Activated CD4-positive, alpha-beta T cell treated with anti-CD3 and anti-CD28 coated beads for 36 hours (primary cell): ENCODE data around the gene AADAC. TPM values are rescaled to one million over a fixed set of nuclear protein-coding genes. Genes with fewer than 3 reads are reported as not detected.
"Not testable (repeated sequence)": the region's sequence is repeated elsewhere in the genome, so short reads cannot be mapped to it uniquely, and the experiment has no call there.

Source experiments
- ATAC-seq: fragments of 200-7000 bp; cut with Tn5 transposase; one replicate; pipeline ENCODE4 v1.10.0; 2021; ENCODE audit warnings: mild to moderate bottlenecking, moderate library complexity
- CTCF ChIA-PET: fragments of 350-600 bp; sonication (Branson Sonifier 250); formaldehyde crosslinking; loops from one replicate; lab custom pipeline; 2021; ENCODE audit warnings: antibody characterized with exemption; lab: Charles Lee
- POLR2A ChIA-PET: fragments of 350-600 bp; sonication (Branson Sonifier 250); formaldehyde crosslinking; loops from one replicate; lab custom pipeline; 2021; ENCODE audit warnings: antibody characterized with exemption, inconsistent platforms; lab: Charles Lee
- DNase-seq: peaks from one replicate; pipeline ENCODE4 v3.0.0-alpha.2; 2020
- H3K27ac Mint-ChIP-seq: one replicate; pipeline ENCODE4 v1.8.0; 2021; ENCODE audit warnings: mixed read lengths
- H3K27me3 Mint-ChIP-seq: one replicate; pipeline ENCODE4 v1.8.0; 2021; ENCODE audit warnings: mixed read lengths
- H3K36me3 Mint-ChIP-seq: one replicate; pipeline ENCODE4 v1.8.0; 2021; ENCODE audit warnings: low read depth, mixed read lengths
- H3K4me1 Mint-ChIP-seq: one replicate; pipeline ENCODE4 v1.8.0; 2021; ENCODE audit warnings: mixed read lengths
- H3K4me3 Mint-ChIP-seq: one replicate; pipeline ENCODE4 v1.8.0; 2021; ENCODE audit warnings: mild to moderate bottlenecking, moderate library complexity, mixed read lengths
- H3K9me3 Mint-ChIP-seq: one replicate; pipeline ENCODE4 v1.8.0; 2021; ENCODE audit warnings: low read depth, mixed read lengths
- intact Hi-C, 2 experiments: fragments of 100-400 bp; cut with DNase I in 1 of 2; cut with micrococcal nuclease in 1 of 2; formaldehyde crosslinking; loops; one replicate each; pipeline versions ENCODE4 v1.14.2 to v1.15.1; 2022 to 2024; cut with DNase I, micrococcal nuclease
- total RNA-seq, 2 experiments: library from RNA; stranded (reverse); gene quantifications; one replicate each; pipeline ENCODE4 v1.2.3, GENCODE V29; 2021

AADAC gene
- total RNA-seq, 2 experiments from 2014 or later: not detected

DNA sequence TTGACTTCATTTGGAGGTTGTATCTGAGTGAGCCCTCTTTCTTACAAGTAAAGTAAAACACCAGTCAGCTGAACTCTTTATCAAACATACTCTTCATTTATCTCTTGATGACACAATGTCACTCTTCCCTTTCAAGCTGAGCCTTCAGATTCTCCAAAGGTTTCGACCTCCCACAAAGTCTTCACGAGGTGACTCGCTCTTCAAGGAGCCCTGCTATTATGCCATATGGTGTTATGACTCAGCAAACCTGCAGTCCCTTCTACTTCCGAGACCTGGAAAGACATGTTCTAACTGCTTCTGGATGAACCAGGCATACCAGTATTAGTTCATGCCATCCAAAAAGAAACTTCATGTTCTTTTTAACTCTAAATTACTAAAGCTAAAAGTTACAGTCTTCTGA is 23.1 kb downstream of the AADAC start:
- no peak for DNase-seq
- POLR2A ChIA-PET: no interaction called here
- ATAC-seq: no peak
- Mint-ChIP-seq H3K4me3 (no peak overlapping the region), H3K9me3 (no peaks in the 10 kb centered on the region), H3K27ac (no peak overlapping the region), H3K27me3 (peaks cover 9% of the 10 kb centered on the region), H3K4me1 (peaks cover 3% of the 10 kb centered on the region), H3K36me3 (no peaks in the 10 kb centered on the region)
- intact Hi-C loops: loop anchor here in 1 of 2 experiments (5.0 kb wide), 2 partner anchors 555 to 670 kb away; no protein-coding TSS in a partner anchor
- CTCF ChIA-PET: interaction anchor here (0.9 to 4.9 kb wide), 9 partner anchors 8 to 687 kb away, joined by 3 to 42 read pairs (median 3); no protein-coding TSS in a partner anchor

DNA sequence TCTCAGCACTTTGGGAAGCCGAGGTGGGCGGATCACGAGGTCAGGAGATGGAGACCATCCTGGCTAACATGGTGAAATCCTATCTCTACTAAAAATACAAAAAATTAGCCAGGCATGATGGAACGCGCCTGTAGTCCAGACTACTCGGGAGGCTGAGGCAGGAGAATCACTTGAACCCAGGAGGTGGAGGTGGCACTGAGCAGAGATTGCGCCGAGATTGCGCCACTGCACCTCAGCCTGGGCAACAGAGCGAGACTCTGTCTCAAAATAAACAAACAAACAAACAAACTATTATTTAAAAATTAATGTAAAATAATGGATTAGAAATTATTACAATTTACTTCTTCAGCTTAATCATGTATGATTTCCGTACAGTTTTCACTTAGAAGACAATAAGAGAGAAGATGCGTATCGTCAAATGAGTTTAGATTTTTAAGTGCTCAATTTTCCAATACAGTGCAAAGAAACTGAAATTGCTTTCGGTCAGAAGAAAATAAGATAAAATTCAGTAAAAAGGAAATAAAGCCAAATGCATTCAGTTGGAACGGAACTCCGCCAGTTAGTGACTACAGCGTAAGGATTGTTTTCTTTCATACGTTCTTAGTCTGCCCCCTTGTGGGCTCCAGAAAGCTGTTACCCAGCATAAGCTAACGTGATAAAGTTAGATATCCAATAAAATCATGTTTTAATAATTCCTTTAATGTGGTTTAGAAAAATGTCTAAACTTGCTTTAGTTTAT is 24.8 kb downstream of the AADAC start:
- DNase-seq (peak; percentile 56), ATAC-seq (peak; percentile 69)
- Mint-ChIP-seq H3K9me3 (no peaks in the 10 kb centered on the region), H3K4me1 (peaks cover 3% of the 10 kb centered on the region), H3K27me3 (peaks cover 7% of the 10 kb centered on the region), H3K27ac (no peak overlapping the region), H3K4me3 (no peak overlapping the region), H3K36me3 (no peaks in the 10 kb centered on the region)
- intact Hi-C loops: loop anchor here (1.0 to 5.0 kb wide), 9 partner anchors 80 to 682 kb away; no protein-coding TSS in a partner anchor
- ChIA-PET CTCF (interaction anchor here (0.6 to 4.9 kb wide), 29 partner anchors 9 to 848 kb away, joined by 3 to 42 read pairs (median 3); no protein-coding TSS in a partner anchor), POLR2A (interaction anchor here (0.7 kb wide), 1 partner anchor 638 kb away, joined by 3 read pairs; no protein-coding TSS in a partner anchor)

DNA sequence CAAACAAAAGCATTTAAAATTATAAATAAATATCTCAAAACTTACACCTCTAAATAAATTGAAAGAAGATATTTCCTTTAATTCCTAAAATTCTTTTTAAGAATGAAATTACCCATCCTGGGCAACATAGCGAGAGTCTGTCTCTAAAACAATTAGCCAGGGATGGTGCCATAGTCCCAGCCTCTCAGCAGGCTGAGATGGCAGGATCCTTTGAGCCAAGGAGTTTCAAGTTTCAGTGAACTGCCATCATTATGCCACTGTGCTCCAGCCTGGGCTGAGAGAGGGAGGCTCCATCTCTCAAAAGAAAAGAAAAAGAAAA is 25.4 kb downstream of the AADAC start:
- Mint-ChIP-seq H3K36me3 (no peaks in the 10 kb centered on the region), H3K9me3 (no peaks in the 10 kb centered on the region), H3K27me3 (peaks cover 7% of the 10 kb centered on the region), H3K4me3 (no peak overlapping the region), H3K27ac (no peak overlapping the region), H3K4me1 (peaks cover 3% of the 10 kb centered on the region)
- ChIA-PET CTCF (interaction anchor here (0.6 to 4.9 kb wide), 24 partner anchors 11 to 848 kb away, joined by 3 to 42 read pairs (median 4); no protein-coding TSS in a partner anchor), POLR2A (no interaction called here)
- DNase-seq (no peak), ATAC-seq (no peak)
- intact Hi-C loops: loop anchor here (1.0 to 5.0 kb wide), 9 partner anchors 79 to 682 kb away; no protein-coding TSS in a partner anchor

GRCh38 chr3:151841801-151842200 is 27.9 kb downstream of the AADAC start:
- intact Hi-C loops: no loop called here
- ATAC-seq: no peak
- H3K4me1 Mint-ChIP-seq: peaks cover 3% of the 10 kb centered on the region
- no peak for DNase-seq
- ChIA-PET CTCF (interaction anchor here (1.4 kb wide), 1 partner anchor 19 kb away, joined by 3 read pairs; no protein-coding TSS in a partner anchor), POLR2A (no interaction called here)
- no peak overlapping the region for H3K27ac Mint-ChIP-seq
- no peaks in the 10 kb centered on the region for H3K36me3 Mint-ChIP-seq
- H3K27me3 Mint-ChIP-seq: peaks cover 2% of the 10 kb centered on the region
- no peaks in the 10 kb centered on the region for H3K9me3 Mint-ChIP-seq
- no peak overlapping the region for H3K4me3 Mint-ChIP-seq

DNA sequence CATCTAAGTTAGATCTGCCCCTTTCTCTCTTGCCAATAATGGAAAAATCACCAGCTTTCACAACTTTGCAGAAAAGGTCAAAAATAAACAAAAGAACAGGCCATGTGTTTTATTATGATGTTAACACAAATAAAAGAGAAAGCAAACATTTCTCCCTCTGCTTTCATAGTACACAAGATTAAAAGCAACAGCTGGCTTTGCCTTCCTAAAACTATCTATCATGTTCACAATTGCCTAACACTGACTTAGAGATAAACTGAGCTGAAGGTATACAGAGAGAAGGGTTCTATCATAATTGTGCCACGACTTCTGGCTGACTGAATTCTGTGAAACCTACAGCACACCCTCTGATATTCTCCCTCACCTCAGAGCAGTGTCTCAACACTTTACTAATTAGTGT is 29.4 kb downstream of the AADAC start:
- DNase-seq (no peak), ATAC-seq (no peak)
- Mint-ChIP-seq H3K36me3 (no peaks in the 10 kb centered on the region), H3K27me3 (no peaks in the 10 kb centered on the region), H3K27ac (no peak overlapping the region), H3K4me1 (no peaks in the 10 kb centered on the region), H3K4me3 (no peak overlapping the region), H3K9me3 (no peaks in the 10 kb centered on the region)
- intact Hi-C loops: no loop called here
- CTCF ChIA-PET: interaction anchor here (1.0 kb wide), 1 partner anchor 237 kb away, joined by 4 read pairs; no protein-coding TSS in a partner anchor
- POLR2A ChIA-PET: no interaction called here

DNA sequence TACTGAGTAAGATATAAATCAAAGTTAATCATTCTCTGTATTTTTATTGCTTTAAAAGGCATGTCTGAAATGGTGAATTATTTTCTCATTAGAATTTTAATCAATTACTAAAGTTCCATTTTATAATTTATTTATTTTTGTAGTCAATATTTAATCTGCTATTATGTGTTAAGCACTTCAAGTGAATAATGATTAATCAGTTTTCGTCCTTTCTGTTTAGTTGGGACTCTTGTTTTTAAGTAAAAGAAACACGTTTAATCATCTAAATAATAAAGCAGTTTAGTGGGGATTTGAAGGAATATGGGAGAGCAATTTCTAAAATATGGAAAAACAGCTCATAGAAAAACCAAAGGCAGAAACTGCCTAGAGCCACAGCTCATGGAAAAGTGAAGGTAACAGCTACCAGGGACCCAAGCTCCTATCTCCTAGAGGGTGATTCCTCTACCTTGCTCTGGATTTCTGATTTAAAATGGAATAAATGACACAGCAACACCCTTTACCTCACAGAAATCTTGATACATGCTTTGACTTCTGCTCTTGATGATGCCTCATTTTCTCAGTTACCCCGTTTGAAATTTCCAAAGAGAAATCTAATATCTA is 31.5 kb downstream of the AADAC start:
- no peak overlapping the region for H3K4me3 Mint-ChIP-seq
- H3K4me1 Mint-ChIP-seq: no peaks in the 10 kb centered on the region
- peaks cover 3% of the 10 kb centered on the region for H3K9me3 Mint-ChIP-seq
- intact Hi-C loops: no loop called here
- ATAC-seq (no peak), DNase-seq (no peak)
- no peak overlapping the region for H3K27ac Mint-ChIP-seq
- H3K36me3 Mint-ChIP-seq: peaks cover under 1% of the 10 kb centered on the region
- ChIA-PET CTCF (interaction anchor here (0.7 kb wide), 1 partner anchor 8 kb away, joined by 4 read pairs; no protein-coding TSS in a partner anchor), POLR2A (no interaction called here)
- no peaks in the 10 kb centered on the region for H3K27me3 Mint-ChIP-seq

DNA sequence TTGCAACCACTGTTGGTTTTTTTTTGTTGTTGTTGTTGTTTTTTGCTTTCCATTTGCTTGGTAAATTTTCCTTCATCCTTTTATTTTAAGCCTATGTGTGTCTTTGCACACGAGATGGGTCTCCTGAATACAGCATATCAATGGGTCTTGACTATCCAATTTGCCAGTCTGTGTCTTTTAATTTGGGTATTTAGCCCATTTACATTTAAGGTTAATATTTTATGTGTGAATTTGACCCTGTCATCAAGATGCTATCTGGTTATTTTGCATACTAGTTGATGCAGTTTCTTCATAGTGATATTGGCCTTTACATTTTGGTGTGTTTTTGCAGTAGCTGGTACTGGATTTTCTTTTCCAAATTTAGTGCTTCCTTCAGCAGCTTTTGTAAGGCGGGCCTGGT is 36.1 kb downstream of the AADAC start:
- H3K4me3 Mint-ChIP-seq, H3K9me3 Mint-ChIP-seq, DNase-seq, H3K4me1 Mint-ChIP-seq, CTCF ChIA-PET, H3K27me3 Mint-ChIP-seq, H3K27ac Mint-ChIP-seq, intact Hi-C loops, ATAC-seq, POLR2A ChIA-PET, H3K36me3 Mint-ChIP-seq: not testable (repeated sequence)

- peaks cover 9% of the 10 kb centered on the region for H3K9me3 Mint-ChIP-seq
- ATAC-seq (no peak), DNase-seq (no peak)
- H3K27me3 Mint-ChIP-seq: peaks cover 2% of the 10 kb centered on the region
- H3K4me1 Mint-ChIP-seq: no peaks in the 10 kb centered on the region
- H3K36me3 Mint-ChIP-seq: peaks cover 5% of the 10 kb centered on the region
- POLR2A ChIA-PET: no interaction called here
- intact Hi-C loops: no loop called here
- no peak overlapping the region for H3K4me3 Mint-ChIP-seq
- CTCF ChIA-PET: no interaction called here
- no peak overlapping the region for H3K27ac Mint-ChIP-seq
Observed at GRCh38 chr3:151852074-151852811, 38.3 kb downstream of the AADAC start.

DNA sequence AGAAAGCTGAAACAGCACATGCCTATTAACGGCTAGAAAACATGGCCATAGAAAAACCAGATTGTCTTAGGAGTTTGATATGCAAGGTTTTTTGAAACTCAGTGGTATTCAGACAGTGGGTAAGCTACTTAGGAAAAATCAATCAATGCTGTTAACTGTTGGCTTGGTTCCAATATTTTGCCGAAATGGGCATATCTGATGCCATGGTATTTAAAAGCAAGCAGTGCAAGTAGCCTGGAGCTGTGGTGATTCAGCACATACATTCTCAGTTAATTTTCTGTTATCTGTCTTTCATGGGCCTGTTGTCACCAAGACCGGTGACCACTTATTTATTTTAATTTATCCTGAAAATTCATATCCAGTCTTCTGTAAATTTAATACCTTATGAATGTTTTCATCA is 42.2 kb downstream of the AADAC start:
- DNase-seq: no peak
- ChIA-PET POLR2A (no interaction called here), CTCF (no interaction called here)
- Mint-ChIP-seq H3K9me3 (peaks cover under 1% of the 10 kb centered on the region), H3K27ac (no peak overlapping the region), H3K4me3 (no peak overlapping the region), H3K36me3 (no peaks in the 10 kb centered on the region), H3K4me1 (no peaks in the 10 kb centered on the region), H3K27me3 (peaks cover 2% of the 10 kb centered on the region)
- no peak for ATAC-seq
- intact Hi-C loops: no loop called here

GRCh38 chr3:151856641-151857040 is 42.7 kb downstream of the AADAC start:
- no peaks in the 10 kb centered on the region for H3K36me3 Mint-ChIP-seq
- ATAC-seq (no peak), DNase-seq (no peak)
- intact Hi-C loops: no loop called here
- peaks cover 2% of the 10 kb centered on the region for H3K27me3 Mint-ChIP-seq
- ChIA-PET CTCF (no interaction called here), POLR2A (no interaction called here)
- H3K4me1 Mint-ChIP-seq: no peaks in the 10 kb centered on the region
- no peak overlapping the region for H3K4me3 Mint-ChIP-seq
- no peaks in the 10 kb centered on the region for H3K9me3 Mint-ChIP-seq
- H3K27ac Mint-ChIP-seq: no peak overlapping the region

DNA sequence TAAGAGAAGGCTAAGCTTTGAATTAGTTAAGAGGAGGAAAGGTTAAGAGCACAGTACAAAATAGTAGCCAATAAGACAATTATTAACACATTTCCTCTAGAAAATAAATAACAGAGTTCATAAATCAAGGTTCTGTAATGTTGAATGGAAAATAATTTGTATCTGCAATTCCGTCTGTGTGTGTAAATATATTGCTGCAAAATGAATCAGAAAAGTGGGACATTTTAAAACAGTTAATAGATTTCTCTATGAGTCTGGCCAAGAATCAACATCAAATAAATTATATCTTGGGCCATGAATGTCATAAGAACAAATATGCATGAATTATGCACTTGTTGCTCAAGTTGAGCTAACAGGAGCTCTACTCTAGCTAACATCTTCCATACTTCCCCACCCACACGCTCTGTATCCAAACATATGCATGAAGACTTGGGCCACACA is 45.3 kb downstream of the AADAC start:
- no peaks in the 10 kb centered on the region for H3K9me3 Mint-ChIP-seq
- intact Hi-C loops: no loop called here
- CTCF ChIA-PET: no interaction called here
- POLR2A ChIA-PET: no interaction called here
- H3K27me3 Mint-ChIP-seq: peaks cover 2% of the 10 kb centered on the region
- no peaks in the 10 kb centered on the region for H3K36me3 Mint-ChIP-seq
- H3K4me3 Mint-ChIP-seq: no peak overlapping the region
- H3K27ac Mint-ChIP-seq: no peak overlapping the region
- no peak for DNase-seq
- no peaks in the 10 kb centered on the region for H3K4me1 Mint-ChIP-seq
- no peak for ATAC-seq
